Prostate gland (tissue), 2 donors: Measurements from ENCODE around the gene MDH1.
"Not testable (repeated sequence)": the region's sequence is repeated elsewhere in the genome, so short reads cannot be mapped to it uniquely, and the experiment has no call there.

Experiments
- CTCF ChIP-seq, 4 experiments: fragments of 200-600 bp in 2 of 4; fragments of 450-650 bp in 2 of 4; sonication (generic) in 2 of 4; IDR thresholded peaks; 1 replicate in 3 of 4; 2 replicates in 1 of 4; pipeline ENCODE4 v1.5.1; 2016 to 2019; ENCODE audit warnings: antibody characterized with exemption in 4 of 4, mild to moderate bottlenecking in 2 of 4, moderate library complexity in 2 of 4
- POLR2A ChIP-seq: fragments of 450-650 bp; IDR thresholded peaks from one replicate; pipeline ENCODE4 v1.6.1; 2016; ENCODE audit warnings: antibody characterized with exemption, mild to moderate bottlenecking
- POLR2AphosphoS5 ChIP-seq: sonication (generic); formaldehyde crosslinking; IDR thresholded peaks from one replicate; pipeline ENCODE4 v1.6.1; 2017; ENCODE audit warnings: antibody characterized with exemption

- not testable (repeated sequence) for TF ChIP-seq CTCF (IDR thresholded peaks at IDR 0.05); POLR2A; POLR2AphosphoS5
These were observed 35.0 kb downstream of the MDH1 start for GRCh38 chr2:63623763-63624162.
